ENCODE results near the gene SEZ6L2. TPM values are rescaled to one million over a fixed set of nuclear protein-coding genes. Genes with fewer than 3 reads are reported as not detected.
"Not testable (repeated sequence)": the region's sequence is repeated elsewhere in the genome, so short reads cannot be mapped to it uniquely, and the experiment has no call there.

The SEZ6L2 gene
- total RNA-seq, 1 experiment from 2014 or later = 68.9 TPM

GRCh38 chr16:29893553-29893952, 5.8 kb downstream of the SEZ6L2 start:
- BruUV-seq (replicated peaks) = no TSS peak
- no peak for DNase-seq
- Mint-ChIP-seq H3K27ac (ENCODE audit: unreplicated experiment) (no peak overlapping the region), H3K9me3 (ENCODE audit: low read depth, unreplicated experiment) (no peaks in the 10 kb centered on the region), H3K27me3 (ENCODE audit: unreplicated experiment) (no peaks in the 10 kb centered on the region), H3K36me3 (ENCODE audit: insufficient read depth, unreplicated experiment) (peaks cover 7% of the 10 kb centered on the region), H3K4me3 (ENCODE audit: low read depth, unreplicated experiment) (no peak overlapping the region), H3K4me1 (ENCODE audit: low read depth, unreplicated experiment) (peaks cover 4% of the 10 kb centered on the region)
- intact Hi-C loops (cut with micrococcal nuclease; ENCODE audit: unreplicated experiment) = no loop called here
- TF ChIP-seq CTCF (IDR thresholded peaks at IDR 0.05; ENCODE audit: unreplicated experiment) = no peak
- CTCF ChIA-PET = no interaction called here

- Mint-ChIP-seq H3K9me3 (ENCODE audit: low read depth, unreplicated experiment) (no peaks in the 10 kb centered on the region), H3K36me3 (ENCODE audit: insufficient read depth, unreplicated experiment) (peaks cover 8% of the 10 kb centered on the region), H3K4me3 (ENCODE audit: low read depth, unreplicated experiment) (no peak overlapping the region), H3K27me3 (ENCODE audit: unreplicated experiment) (no peaks in the 10 kb centered on the region), H3K4me1 (ENCODE audit: low read depth, unreplicated experiment) (no peaks in the 10 kb centered on the region), H3K27ac (ENCODE audit: unreplicated experiment) (no peak overlapping the region)
- no peak for TF ChIP-seq CTCF (IDR thresholded peaks at IDR 0.05; ENCODE audit: unreplicated experiment)
- no TSS peak for BruUV-seq (replicated peaks)
- CTCF ChIA-PET = no interaction called here
- no peak for DNase-seq
- intact Hi-C loops (cut with micrococcal nuclease; ENCODE audit: unreplicated experiment) = no loop called here
These were observed 6.9 kb downstream of the SEZ6L2 start for GRCh38 chr16:29892458-29892813.

- H3K36me3 Mint-ChIP-seq (ENCODE audit: insufficient read depth, unreplicated experiment) = peaks cover 8% of the 10 kb centered on the region
- no peak overlapping the region for H3K4me3 Mint-ChIP-seq (ENCODE audit: low read depth, unreplicated experiment)
- CTCF ChIA-PET = interaction anchor here (0.6 kb wide), 1 partner anchor 17 kb away, joined by 4 read pairs; no protein-coding TSS in a partner anchor
- no peak for DNase-seq
- H3K4me1 Mint-ChIP-seq (ENCODE audit: low read depth, unreplicated experiment) = no peaks in the 10 kb centered on the region
- no peaks in the 10 kb centered on the region for H3K9me3 Mint-ChIP-seq (ENCODE audit: low read depth, unreplicated experiment)
- intact Hi-C loops (cut with micrococcal nuclease; ENCODE audit: unreplicated experiment) = no loop called here
- no TSS peak for BruUV-seq (replicated peaks)
- no peak overlapping the region for H3K27ac Mint-ChIP-seq (ENCODE audit: unreplicated experiment)
- no peak for TF ChIP-seq CTCF (IDR thresholded peaks at IDR 0.05; ENCODE audit: unreplicated experiment)
- H3K27me3 Mint-ChIP-seq (ENCODE audit: unreplicated experiment) = no peaks in the 10 kb centered on the region
These were observed 7.6 kb downstream of the SEZ6L2 start for GRCh38 chr16:29891525-29892457.

GRCh38 chr16:29889372-29889771, 10.0 kb downstream of the SEZ6L2 start:
- BruUV-seq (replicated peaks); DNase-seq; H3K27me3 Mint-ChIP-seq (ENCODE audit: unreplicated experiment); H3K9me3 Mint-ChIP-seq (ENCODE audit: low read depth, unreplicated experiment); H3K4me1 Mint-ChIP-seq (ENCODE audit: low read depth, unreplicated experiment); H3K4me3 Mint-ChIP-seq (ENCODE audit: low read depth, unreplicated experiment); intact Hi-C loops (cut with micrococcal nuclease; ENCODE audit: unreplicated experiment); H3K27ac Mint-ChIP-seq (ENCODE audit: unreplicated experiment): not testable (repeated sequence)
- CTCF ChIA-PET = interaction anchor here (0.6 to 1.3 kb wide), 2 partner anchors 55 to 518 kb away, joined by 3 read pairs; no protein-coding TSS in a partner anchor
- peaks cover 13% of the 10 kb centered on the region for H3K36me3 Mint-ChIP-seq (ENCODE audit: insufficient read depth, unreplicated experiment)

- no peak for DNase-seq
- no peak for TF ChIP-seq CTCF (IDR thresholded peaks at IDR 0.05; ENCODE audit: unreplicated experiment)
- intact Hi-C loops (cut with micrococcal nuclease; ENCODE audit: unreplicated experiment) = no loop called here
- Mint-ChIP-seq H3K9me3 (ENCODE audit: low read depth, unreplicated experiment) (no peaks in the 10 kb centered on the region), H3K4me1 (ENCODE audit: low read depth, unreplicated experiment) (no peaks in the 10 kb centered on the region), H3K27ac (ENCODE audit: unreplicated experiment) (no peak overlapping the region), H3K27me3 (ENCODE audit: unreplicated experiment) (no peaks in the 10 kb centered on the region), H3K36me3 (ENCODE audit: insufficient read depth, unreplicated experiment) (peaks cover 14% of the 10 kb centered on the region), H3K4me3 (ENCODE audit: low read depth, unreplicated experiment) (no peak overlapping the region)
- no TSS peak for BruUV-seq (replicated peaks)
- CTCF ChIA-PET = no interaction called here
These were observed 15.4 kb downstream of the SEZ6L2 start for GRCh38 chr16:29883987-29884386.

Data from Calu3 (cell line).